ENCODE data around the gene AQP5.

Gene AQP5

DNA sequence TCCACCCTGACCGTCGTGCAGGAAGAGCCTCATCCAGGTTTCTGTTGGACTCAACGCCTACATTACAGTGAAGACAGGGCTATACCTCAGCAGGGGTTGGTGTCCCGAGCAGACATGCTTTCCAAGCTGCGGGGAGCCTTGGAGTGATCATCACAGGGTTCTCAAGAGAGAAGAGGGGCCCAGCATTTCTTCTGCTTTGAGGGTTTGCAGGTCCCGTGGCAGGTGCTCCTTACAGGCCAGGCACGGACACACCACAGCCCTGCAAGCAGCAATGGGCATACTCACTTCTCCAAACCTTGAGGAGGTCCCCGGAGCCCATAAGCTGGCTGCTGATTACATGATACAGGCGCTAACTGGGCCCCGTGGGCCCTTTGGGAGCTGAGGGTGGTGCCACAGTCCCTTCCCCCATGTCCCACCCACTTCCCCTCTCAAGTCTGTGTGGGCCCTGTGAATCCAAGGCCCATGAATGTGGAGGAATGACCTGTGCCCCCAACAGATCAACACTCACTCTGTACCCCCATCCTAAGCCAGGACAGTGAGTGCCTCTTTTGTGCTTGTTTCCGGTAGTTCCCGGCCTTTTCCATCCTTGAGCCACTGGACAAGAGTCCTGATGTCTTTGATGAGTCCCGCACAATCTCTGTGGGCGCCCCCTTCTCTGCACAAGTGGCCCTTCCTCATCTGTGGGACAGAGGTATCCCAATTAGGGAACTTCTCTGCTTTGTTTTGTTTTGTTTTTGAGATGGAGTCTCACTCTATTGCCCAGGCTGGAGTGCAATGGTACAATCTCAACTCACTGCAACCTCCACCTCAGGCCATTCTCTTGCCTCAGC is 10.0 kb upstream of the AQP5 start:
- no peak for DNase-seq

DNA sequence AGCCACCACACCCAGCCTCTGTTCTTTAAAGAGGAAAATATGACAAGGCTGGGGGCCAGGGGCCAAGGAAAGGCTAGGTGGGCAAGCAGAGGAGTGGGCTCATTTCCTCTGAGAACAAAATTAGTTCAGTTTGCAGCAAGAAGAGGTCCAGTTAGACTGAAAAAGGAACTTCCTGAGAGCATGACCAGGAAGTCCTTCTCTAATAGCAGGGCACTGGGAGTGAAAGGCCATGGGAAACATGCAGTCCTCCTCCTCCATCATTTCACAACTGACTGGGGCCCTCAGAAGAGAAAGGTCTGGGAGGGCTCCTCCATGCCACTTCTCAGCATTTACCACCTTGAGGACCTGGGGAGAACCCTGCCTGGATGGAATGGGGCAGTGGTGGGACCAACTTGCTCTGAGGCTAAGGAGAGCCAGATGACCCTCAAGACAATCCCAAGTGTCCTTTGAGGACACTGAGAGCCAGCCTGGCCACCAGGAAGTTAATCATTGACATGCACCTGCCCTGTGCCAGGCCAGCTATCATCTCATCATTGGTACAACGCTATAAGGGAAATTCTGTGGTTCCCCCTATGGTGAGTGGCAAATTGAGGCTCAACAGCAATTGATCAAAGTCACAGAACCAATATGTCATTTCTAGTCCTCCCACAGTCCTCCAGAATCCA is 9.1 kb upstream of the AQP5 start:
- DNase-seq, result no peak

DNA sequence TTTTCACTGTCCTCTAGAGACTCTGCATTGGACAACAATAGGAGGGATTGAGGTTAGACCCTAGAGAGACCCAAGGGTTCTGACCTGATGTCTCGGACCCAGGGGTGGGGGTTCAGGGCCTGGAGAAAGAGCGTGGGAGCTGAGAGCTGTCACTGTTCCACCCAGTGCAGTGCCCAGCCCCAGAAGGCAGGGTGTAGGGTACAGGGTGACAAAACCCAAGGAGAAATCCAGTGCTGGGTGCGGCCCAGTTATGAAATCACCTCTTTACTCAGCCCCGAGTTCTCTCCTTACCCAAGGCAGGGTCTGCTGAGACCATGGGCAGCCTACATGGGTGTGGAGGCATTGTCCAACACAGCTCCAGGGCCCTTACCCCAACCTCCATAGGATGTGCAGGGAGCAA is 8.5 kb upstream of the AQP5 start:
- no peak for DNase-seq

DNA sequence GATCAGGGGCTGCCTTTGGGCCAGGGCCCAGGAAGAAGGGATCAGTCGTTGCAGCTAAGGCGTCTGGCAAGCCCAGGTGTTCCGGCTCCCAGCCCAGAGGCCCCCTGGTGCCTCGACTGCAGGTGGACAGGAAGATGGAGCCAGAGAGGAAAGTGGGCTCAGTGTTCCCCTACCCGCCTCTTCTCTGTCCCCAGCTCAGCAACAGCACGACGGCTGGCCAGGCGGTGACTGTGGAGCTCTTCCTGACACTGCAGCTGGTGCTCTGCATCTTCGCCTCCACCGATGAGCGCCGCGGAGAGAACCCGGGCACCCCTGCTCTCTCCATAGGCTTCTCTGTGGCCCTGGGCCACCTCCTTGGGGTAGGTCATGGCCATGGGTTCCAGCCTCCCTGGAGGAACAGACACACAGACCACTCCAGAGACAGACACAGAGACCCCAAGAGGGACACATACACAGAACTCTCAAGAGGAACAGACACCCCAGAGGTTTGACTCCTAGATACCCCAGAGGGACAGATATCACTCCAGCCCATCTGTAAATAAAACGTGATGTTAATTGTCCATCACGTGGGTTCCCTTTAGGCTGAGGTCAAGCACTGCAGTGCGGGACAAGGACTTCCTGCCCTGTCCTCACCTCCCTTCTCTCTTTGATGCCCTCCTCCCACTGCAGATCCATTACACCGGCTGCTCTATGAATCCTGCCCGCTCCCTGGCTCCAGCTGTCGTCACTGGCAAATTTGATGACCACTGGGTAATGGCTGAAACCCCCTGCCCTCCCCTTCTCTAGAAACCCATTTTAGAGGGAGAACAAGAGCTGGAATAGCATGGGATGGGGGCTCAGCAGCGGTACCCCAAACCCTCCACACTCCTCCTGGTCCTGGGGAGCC is 7.5 kb upstream of the AQP5 start:
- DNase-seq, result no peak

DNA sequence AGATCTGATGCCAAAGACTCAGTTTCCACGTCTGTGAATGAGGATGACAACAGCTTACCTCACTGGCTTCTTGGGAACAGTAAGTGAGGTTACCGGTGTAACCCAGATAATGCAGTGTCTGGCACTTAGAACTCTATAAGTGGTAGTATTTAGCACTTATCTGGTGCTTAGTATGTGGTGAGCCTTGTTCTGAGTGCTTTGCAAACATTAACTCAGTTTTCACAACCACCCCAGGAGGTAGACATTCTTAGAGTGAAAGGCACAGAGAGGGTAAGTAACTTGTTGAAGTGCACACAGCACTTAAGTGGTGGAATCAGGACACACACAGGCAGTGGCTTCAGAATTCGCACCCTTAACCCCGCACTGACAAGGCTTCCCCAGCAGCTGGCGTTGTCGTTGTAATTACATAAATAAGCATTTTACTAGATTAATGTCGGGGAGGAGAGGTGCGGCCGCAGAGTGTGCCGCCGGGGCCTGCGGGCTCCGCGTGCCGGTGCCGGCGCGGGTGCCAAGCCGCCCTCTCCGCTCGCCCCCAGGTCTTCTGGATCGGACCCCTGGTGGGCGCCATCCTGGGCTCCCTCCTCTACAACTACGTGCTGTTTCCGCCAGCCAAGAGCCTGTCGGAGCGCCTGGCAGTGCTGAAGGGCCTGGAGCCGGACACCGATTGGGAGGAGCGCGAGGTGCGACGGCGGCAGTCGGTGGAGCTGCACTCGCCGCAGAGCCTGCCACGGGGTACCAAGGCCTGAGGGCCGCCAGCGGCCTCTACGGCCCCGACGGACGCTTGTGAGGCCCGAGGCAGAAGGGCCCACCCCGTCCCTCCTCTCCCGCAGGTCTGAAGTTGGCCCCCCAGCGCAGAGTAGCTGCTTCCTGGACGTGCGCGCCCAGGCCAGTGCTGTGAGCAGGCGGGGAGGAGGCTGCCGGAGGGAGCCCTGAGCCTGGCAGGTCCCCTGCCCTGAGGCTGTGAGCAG is 6.5 kb upstream of the AQP5 start:
- DNase-seq, result no peak

DNA sequence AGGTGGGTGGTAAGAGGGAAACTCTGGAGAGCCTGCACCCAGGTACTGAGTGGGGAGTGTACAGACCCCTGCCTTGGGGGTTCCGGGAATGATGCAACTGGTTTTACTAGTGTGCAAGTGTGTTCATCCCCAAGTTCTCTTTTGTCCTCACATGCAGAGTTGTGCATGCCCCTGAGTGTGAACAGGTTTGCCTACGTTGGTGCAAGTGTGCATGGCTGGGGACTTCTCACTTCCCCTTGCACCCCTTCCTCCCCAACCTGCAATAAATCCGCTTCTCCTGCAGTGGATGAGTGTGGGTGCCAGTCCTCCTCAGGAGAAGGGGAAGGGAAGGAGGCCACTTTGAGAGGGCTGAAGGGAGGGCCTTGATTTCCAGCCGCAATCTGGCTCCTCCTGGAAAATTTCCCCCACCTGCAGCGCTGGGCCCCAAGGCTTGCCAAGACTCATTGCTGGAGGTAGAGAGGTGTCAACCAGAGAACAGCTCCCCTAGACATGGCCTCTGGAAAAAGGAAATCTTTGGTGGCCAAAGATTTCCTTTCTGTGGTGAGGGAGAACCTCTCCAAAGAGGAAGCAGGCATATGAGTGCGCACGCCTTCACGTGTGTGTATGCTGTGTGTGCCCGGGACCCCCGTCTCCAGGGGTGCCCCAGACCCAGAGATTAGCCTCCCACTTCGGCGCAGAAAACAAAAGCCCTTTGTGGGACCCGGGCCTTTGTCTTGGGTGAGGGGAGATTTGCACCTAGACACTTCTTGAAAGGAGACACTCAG is 5.6 kb upstream of the AQP5 start:
- DNase-seq, result no peak

DNA sequence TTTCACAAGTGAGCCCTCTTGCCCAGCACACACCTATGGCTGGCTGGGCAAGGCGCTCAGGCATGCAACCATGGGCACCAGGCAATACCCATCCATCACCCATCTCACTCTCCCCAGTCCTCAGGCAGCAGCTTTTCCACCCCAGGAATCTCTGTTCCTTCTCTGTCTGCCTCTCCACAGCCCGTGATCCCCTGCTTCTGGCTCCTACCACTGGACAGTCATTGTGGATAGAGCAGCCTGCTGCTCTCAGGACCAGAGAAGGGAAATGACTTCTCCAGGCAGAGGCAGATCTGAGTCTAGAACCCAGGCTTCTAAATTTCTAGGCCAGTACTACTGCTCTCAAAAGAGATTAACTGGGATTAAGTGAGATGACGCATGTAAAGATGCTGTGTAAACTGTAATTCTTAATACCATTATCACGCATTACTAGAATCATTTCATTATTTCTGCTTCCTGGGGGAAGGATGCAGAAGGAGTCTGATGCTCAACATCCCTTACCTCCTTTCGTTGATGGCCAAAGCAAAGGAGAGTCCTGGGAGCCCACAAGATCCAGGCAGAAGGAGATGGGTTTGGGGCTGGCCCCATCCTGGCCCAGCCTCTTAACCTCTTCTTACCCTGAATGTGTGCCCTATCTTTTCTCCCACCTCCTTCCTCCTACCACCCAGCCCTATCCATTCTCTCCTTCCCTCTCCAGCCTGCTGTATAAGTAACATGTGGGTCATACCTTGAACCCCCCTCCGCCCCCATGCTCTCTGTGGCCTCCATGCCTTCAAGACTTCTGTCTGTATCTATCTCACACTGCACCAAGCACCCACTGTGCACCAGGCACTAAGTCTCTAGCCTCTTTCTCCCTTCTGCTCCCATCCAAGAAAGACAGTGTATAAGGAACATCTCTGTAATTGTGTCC is 4.8 kb upstream of the AQP5 start:
- no peak for DNase-seq

DNA sequence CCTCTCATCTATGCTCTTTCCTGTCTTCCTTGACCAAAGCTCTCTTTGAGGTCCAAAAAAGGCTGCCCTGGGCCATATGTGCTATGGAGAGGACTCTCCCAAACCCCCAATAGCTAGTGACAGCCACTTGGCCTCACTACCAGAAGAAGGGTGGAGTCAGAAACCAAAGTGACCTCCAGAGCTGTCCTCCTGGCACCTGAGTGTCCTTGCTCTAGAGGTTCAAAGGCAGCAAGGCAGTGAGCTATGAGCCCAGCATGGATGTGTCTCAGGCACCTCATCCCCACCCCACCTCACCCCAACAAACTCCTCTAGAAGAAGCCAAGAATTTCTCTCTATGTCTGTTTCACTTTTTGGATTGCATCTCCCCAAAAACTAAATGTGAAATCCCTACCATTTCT is 4.1 kb upstream of the AQP5 start:
- DNase-seq, result no peak

DNA sequence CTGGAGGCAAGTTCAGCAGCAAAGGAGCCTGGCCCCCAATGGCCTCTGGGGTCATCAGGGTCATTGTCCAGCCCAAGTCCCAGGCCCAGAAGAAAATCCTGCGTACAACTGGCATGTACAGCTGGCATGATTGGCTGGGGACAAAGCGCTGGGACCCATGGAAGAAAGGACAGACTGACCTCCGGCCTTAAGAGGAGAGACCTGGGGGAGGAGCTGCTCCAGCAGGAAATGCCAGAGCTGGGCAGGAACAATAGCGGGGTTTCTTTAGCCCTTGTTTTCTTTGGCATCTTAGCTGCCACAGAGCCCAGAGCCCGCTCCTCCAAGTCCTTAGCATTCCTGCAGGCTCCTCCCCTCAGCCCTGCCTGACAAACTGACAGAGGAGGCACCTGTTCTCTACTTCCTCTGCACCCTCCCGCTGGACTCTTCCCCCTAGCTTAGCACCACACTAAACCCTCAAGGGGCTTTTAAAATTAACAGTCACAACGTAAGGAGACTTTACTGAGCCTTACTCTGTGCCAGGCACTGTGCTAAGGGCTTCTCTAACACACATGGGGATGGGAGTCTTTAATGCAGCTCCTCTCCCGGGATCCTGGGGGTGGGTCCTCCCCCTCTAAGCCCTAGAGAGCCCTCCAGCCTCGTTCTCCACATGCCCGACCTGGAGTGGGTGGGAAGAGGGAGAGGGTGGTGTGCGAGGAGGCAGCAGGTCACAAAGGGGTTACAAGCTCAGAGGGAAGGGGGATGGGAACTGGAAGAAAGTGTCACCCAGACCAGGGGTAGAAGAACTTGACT is 1.8 kb upstream of the AQP5 start:
- DNase-seq, result no peak

DNA sequence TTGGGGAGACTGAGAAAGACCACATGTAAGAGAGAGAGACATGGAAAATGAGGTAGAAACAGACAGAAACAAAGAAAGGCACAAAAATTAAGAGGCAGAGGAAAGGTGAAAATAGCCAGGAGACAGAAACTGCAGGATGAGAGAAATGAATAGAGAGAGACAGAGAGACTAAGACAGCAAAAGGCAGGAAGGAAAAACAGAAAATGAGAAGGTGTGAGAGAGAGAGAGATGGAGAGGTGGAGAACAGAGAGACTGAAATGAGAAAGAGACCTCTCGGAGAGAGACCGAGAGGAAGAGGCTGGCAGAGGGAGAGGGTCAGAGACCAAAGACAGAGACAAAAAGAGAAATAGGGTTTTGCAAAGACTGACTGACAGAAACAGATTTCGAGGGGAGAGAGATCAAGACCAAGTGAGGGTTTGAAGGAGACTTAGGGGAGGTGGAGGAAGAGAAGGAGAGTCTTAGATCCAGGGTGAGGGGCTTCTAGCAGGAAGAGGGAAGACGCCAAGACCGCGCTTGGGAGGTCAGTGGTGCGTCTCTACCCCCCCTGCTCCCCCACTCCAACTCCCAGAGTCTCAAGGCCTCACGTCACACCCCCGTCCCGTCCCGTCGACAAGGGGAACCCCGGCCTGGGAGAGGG is 1.1 kb upstream of the AQP5 start:
- no peak for DNase-seq

DNA sequence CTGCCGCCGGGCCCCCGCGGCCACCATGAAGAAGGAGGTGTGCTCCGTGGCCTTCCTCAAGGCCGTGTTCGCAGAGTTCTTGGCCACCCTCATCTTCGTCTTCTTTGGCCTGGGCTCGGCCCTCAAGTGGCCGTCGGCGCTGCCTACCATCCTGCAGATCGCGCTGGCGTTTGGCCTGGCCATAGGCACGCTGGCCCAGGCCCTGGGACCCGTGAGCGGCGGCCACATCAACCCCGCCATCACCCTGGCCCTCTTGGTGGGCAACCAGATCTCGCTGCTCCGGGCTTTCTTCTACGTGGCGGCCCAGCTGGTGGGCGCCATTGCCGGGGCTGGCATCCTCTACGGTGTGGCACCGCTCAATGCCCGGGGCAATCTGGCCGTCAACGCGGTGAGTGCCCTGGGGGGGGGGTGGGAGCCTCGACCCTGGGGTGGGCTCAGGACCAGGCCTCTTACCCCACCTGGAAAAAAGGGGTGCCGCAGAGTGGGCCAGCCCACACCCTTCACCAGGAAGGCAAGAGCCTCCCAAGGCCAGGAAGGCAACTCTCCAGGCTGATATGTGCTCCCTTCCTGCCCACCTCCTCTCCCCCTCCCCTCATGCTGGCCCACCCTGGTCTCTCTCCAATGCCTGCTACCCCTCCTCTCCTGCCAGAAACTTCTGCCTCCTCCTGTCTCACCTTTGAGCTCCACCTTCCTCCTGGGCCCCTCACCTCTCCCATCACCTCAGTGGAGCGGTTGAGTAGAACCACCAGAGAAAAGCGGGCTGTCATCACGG is 507 bp downstream of the AQP5 start:
- no peak for DNase-seq

DNA sequence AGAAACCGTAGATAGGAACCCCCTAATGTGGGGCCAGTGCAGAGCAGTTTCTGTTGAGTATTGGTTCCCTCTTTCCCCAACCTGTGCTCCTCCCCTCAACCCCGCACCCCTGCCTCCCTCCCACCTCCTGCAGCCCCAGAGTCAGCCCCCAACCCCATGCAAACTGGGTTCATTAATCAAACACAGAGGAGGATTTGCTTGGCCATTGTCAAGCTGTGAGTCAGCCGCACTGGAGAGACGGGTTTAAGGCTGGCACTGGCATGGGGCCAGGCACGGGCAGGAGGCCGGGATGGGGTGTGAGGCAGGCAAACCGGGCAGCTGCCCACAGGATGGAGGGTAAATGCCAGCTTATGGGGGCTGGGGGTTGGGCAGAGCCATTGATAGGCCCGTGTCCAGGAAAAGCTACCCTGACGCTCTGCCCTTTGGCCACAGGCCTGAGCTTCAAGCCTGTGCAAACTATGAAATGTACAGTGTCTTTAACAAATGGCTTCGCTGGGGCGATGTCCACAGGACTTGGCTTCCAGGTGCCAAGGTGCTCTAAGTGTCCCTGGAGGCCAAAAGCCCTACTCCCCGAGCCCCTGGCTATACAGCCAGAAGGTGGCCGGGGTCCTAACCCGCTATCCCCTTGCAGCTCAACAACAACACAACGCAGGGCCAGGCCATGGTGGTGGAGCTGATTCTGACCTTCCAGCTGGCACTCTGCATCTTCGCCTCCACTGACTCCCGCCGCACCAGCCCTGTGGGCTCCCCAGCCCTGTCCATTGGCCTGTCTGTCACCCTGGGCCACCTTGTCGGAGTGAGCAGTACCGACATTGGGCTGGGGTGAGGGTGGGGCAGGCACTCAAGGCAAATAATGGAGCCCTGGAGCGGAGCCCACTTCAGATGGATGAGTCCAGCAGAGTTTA is 1.4 kb downstream of the AQP5 start:
- DNase-seq, result no peak

DNA sequence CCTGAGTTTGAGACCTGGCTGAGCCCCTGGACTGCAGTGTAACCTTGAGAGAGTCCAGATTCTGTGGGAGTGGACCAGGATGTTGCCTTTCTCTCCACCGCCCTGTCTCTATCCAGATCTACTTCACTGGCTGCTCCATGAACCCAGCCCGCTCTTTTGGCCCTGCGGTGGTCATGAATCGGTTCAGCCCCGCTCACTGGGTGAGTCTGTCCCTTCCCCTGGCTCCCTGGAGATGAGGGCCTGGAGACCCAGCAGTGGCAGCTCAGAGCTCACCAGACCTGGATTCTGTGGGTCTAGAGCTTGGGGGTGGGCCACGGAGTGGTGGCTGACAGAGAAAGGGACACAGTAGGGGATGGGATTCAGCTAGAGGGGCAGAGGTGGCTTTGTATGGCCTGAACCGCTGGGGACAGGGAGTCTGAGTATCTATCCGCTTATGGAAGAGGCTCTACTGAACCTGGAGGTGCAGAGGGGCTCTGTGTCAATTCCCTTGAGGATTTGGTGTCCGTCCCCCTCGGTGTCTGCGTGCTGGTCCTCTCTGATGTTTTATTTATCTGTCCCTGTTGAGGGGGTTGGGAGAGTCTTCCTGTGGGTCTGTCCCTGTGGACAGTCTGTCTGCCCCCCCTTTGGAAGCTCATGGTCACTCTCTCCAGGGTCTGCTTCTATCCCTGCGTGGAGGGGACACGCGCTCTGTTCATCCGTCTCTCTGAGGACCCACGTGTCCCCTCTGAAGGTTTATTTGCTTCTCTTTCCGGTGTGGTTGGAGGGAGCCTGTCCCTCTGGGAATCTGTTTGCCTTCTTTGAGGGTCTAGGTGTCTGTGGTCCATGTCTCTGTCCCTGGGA is 2.5 kb downstream of the AQP5 start:
- DNase-seq, result no peak

DNA sequence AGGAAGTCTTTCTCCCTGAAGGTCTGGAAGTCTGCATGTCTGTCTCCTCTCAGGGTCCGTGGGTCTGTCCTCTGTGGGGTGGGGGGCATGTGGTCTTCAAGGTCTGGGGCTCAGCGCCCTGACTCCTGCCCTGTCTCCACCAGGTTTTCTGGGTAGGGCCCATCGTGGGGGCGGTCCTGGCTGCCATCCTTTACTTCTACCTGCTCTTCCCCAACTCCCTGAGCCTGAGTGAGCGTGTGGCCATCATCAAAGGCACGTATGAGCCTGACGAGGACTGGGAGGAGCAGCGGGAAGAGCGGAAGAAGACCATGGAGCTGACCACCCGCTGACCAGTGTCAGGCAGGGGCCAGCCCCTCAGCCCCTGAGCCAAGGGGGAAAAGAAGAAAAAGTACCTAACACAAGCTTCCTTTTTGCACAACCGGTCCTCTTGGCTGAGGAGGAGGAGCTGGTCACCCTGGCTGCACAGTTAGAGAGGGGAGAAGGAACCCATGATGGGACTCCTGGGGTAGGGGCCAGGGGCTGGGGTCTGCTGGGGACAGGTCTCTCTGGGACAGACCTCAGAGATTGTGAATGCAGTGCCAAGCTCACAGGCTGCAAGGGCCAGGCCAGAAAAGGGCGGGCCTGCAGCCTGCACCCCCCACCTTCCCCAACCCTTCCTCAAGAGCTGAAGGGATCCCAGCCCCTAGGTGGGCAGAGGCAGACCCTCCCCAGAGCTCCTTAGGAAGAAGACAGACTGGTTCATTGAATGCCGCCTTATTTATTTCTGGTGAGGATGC is 3.4 kb downstream of the AQP5 start:
- DNase-seq, result no peak

DNA sequence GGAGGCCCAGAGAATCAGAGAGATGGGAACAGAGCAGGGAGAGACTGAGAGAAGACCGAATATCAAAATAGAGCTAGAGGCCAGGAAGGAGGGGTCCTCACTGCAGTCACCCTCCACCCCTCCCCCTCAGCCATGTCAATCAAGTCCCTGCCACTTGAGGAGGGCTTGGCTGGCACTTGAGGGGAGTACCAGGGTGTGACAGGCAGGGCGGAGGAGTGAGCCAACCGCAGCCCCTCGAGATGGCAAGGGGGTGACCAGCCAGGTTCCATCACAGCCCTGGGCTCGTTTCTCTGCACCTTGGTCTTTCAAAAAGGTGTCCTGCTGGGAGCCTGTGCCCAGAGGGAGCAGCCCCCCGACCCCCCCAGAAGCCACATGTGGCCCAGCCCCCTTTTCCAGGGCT is 4.2 kb downstream of the AQP5 start:
- no peak for DNase-seq
